HepG2 (cell line): ENCODE measurements around the gene LRP10. TPM values are rescaled to one million over a fixed set of nuclear protein-coding genes. Genes with fewer than 3 reads are reported as not detected.

Experiments
- ARHGAP35 ChIP-seq: sonication (generic); formaldehyde crosslinking; IDR thresholded peaks from 2 replicates; pipeline ENCODE4 v1.9.0; 2022; ENCODE audit warnings: mild to moderate bottlenecking, inconsistent platforms, moderate library complexity, missing genetic modification reagents, borderline replicate concordance
- ELF3 ChIP-seq: IDR thresholded peaks from 2 replicates; pipeline ENCODE4 v1.6.1; 2016; ENCODE audit warnings: missing genetic modification reagents, missing compliant biosample characterization
- HNF4A ChIP-seq: sonication (generic); formaldehyde crosslinking; IDR thresholded peaks from 2 replicates; pipeline ENCODE4 v1.4.0; 2020; ENCODE audit warnings: missing genetic modification reagents
- KDM1A ChIP-seq: IDR thresholded peaks from 2 replicates; pipeline ENCODE4 v1.6.1; 2016; ENCODE audit warnings: missing compliant biosample characterization
- PAF1 ChIP-seq: IDR thresholded peaks from 2 replicates; pipeline ENCODE4 v1.6.1; 2016; ENCODE audit warnings: missing genetic modification reagents, missing compliant biosample characterization
- ZNF775 ChIP-seq: sonication (generic); formaldehyde crosslinking; IDR thresholded peaks from 2 replicates; pipeline ENCODE4 v1.4.0; 2020; ENCODE audit warnings: missing genetic modification reagents, mild to moderate bottlenecking, moderate library complexity, borderline replicate concordance
- ZSCAN21 ChIP-seq: sonication (generic); formaldehyde crosslinking; IDR thresholded peaks from 2 replicates; pipeline ENCODE4 v1.8.0; 2022; ENCODE audit warnings: mild to moderate bottlenecking, missing genetic modification reagents, moderate library complexity, borderline replicate concordance
- polyA plus RNA-seq, 8 experiments: library from polyadenylated mRNA; depleted of rRNA in 3 of 8; stranded (reverse) in 7 of 8; unstranded in 1 of 8; fragments of >200 nt; fragmentation: Illumina TruSeq in 4 of 8; extraction: Trizol in 4 of 8; gene quantifications; 2 replicates each; pipeline versions ENCODE4 v1.2.1 to v1.2.3, GENCODE V29; 2011 to 2016; ENCODE audit warnings: low read depth in 4 of 8, missing spikeins in 1 of 8, mixed read lengths in 1 of 8; ENCODE audit not compliant: insufficient read depth in 1 of 8
- total RNA-seq, 5 experiments: library from RNA; depleted of rRNA; stranded (reverse); fragments of >200 nt; fragmentation: Illumina TruSeq; extraction: Trizol; gene quantifications; 2 replicates each; pipeline ENCODE4 v1.2.3, GENCODE V29; 2016; ENCODE audit warnings: low read depth in 1 of 5
- TF ChIP-seq, protein P1 (sequence below): sonication (generic); formaldehyde crosslinking; IDR thresholded peaks from 2 replicates; pipeline ENCODE4 v1.5.1; 2020; ENCODE audit warnings: mild to moderate bottlenecking, missing genetic modification reagents, moderate library complexity
- TF ChIP-seq, protein P2 (sequence below): sonication (generic); formaldehyde crosslinking; IDR thresholded peaks from 2 replicates; pipeline ENCODE4 v1.5.1; 2020; ENCODE audit warnings: mild to moderate bottlenecking, moderate library complexity, missing genetic modification reagents

The LRP10 gene
- total and polyA plus RNA-seq, 2 of the 13 experiments (the other 11 are each of a cell fraction or from before 2014, with no cell fraction given) = 16.9 to 45.2 TPM

DNA sequence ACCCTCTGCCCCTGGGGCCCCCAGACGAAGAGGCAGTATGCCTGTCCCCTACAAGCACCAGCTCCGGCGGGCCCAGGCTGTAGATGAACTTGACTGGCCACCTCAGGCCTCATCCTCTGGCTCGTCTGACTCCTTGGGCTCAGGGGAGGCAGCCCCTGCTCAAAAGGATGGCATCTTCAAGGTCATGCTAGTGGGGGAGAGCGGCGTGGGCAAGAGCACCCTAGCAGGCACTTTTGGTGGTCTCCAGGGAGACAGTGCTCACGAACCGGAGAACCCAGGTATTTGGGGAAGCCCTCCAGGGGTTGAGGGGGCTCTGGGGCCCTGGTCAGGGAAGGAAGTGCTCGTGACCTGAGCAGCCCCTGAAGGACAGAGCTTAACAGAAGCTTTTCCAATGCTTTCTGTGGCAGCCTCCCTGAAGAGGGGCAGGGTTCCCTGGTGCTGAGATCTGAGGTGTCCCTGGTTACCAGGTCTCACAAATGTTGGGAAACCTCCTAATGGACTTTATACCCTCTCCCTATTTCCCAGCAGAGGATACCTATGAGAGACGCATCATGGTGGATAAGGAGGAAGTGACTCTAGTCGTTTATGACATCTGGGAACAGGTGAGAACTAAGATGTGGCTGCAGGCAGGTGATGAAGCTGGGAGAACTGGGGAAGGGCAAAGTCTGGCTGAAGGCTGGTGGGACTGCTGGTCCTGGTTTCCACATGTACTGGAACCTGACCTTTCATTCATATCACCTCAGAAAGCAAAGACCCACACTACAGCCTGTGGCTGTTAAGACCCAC, 13.4 kb downstream of the LRP10 start (continued):
- TF ChIP-seq, protein P1, sequence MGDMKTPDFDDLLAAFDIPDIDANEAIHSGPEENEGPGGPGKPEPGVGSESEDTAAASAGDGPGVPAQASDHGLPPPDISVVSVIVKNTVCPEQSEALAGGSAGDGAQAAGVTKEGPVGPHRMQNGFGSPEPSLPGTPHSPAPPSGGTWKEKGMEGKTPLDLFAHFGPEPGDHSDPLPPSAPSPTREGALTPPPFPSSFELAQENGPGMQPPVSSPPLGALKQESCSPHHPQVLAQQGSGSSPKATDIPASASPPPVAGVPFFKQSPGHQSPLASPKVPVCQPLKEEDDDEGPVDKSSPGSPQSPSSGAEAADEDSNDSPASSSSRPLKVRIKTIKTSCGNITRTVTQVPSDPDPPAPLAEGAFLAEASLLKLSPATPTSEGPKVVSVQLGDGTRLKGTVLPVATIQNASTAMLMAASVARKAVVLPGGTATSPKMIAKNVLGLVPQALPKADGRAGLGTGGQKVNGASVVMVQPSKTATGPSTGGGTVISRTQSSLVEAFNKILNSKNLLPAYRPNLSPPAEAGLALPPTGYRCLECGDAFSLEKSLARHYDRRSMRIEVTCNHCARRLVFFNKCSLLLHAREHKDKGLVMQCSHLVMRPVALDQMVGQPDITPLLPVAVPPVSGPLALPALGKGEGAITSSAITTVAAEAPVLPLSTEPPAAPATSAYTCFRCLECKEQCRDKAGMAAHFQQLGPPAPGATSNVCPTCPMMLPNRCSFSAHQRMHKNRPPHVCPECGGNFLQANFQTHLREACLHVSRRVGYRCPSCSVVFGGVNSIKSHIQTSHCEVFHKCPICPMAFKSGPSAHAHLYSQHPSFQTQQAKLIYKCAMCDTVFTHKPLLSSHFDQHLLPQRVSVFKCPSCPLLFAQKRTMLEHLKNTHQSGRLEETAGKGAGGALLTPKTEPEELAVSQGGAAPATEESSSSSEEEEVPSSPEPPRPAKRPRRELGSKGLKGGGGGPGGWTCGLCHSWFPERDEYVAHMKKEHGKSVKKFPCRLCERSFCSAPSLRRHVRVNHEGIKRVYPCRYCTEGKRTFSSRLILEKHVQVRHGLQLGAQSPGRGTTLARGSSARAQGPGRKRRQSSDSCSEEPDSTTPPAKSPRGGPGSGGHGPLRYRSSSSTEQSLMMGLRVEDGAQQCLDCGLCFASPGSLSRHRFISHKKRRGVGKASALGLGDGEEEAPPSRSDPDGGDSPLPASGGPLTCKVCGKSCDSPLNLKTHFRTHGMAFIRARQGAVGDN (CRISPR knock-in tag) = peak; percentile 19; the same call in 1 of the 2 replicates
- TF ChIP-seq ELF3 (no peak), KDM1A (CRISPR knock-in tag) (no peak), ZNF775 (CRISPR knock-in tag) (0 out of 2 replicates have a peak, but pooled peaks have one; percentile 15), HNF4A (CRISPR knock-in tag) (0 out of 2 replicates have a peak, but pooled peaks have one; percentile 11), ARHGAP35 (CRISPR knock-in tag) (no peak), ZSCAN21 (no peak), PAF1 (CRISPR knock-in tag) (no peak)
- TF ChIP-seq, protein P2, sequence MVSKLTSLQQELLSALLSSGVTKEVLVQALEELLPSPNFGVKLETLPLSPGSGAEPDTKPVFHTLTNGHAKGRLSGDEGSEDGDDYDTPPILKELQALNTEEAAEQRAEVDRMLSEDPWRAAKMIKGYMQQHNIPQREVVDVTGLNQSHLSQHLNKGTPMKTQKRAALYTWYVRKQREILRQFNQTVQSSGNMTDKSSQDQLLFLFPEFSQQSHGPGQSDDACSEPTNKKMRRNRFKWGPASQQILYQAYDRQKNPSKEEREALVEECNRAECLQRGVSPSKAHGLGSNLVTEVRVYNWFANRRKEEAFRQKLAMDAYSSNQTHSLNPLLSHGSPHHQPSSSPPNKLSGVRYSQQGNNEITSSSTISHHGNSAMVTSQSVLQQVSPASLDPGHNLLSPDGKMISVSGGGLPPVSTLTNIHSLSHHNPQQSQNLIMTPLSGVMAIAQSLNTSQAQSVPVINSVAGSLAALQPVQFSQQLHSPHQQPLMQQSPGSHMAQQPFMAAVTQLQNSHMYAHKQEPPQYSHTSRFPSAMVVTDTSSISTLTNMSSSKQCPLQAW = 0 out of 2 replicates have a peak, but pooled peaks have one; percentile 2
